Testis (tissue), 3 donors: ENCODE measurements around the gene HDX. TPM values are rescaled to one million over a fixed set of nuclear protein-coding genes. Genes with fewer than 3 reads are reported as not detected.

Experiments used
- DNase-seq: peaks from one replicate; pipeline ENCODE4 v3.0.0-alpha.2; 2019
- H3K27ac ChIP-seq, 2 donors: fragments of 200-600 bp; sonication (generic); one replicate each; pipeline ENCODE4 v1.5.1; 2019
- H3K27me3 ChIP-seq: fragments of 200-600 bp; sonication (generic); one replicate; pipeline ENCODE4 v1.5.1; 2019
- H3K36me3 ChIP-seq: fragments of 200-600 bp; sonication (generic); one replicate; pipeline ENCODE4 v1.5.1; 2017; ENCODE audit warnings: low read depth; ENCODE audit errors: missing control alignments
- H3K4me1 ChIP-seq: fragments of 200-600 bp; sonication (generic); one replicate; pipeline ENCODE4 v1.5.1; 2019
- H3K4me3 ChIP-seq, 2 donors: fragments of 200-600 bp; sonication (generic); one replicate each; pipeline ENCODE4 v1.5.1; 2017 to 2019
- H3K9me3 ChIP-seq: fragments of 200-600 bp; sonication (generic); one replicate; pipeline ENCODE4 v1.5.1; 2017
- POLR2A ChIP-seq: fragments of 450-650 bp; IDR thresholded peaks from one replicate; pipeline ENCODE4 v1.6.1; 2017; ENCODE audit warnings: antibody characterized with exemption, mild to moderate bottlenecking, moderate library complexity
- WGBS, 2 donors: methylation state at CpG; one replicate each; pipeline ENCODE4 v1.1.5; 2018; 5-methylcytosine and 5-hydroxymethylcytosine counted together
- intact Hi-C: fragments of 100-400 bp; cut with DNase I; formaldehyde crosslinking; loops from one replicate; pipeline ENCODE4 v1.15.1; 2023; ENCODE audit warnings: low total_unique reads
- polyA plus RNA-seq: library from polyadenylated mRNA; stranded (reverse); fragments of 350-450 nt; fragmentation: Illumina TruSeq; extraction: RNeasy Lipid Tissue Mini Kit (QIAGEN cat#74804); gene quantifications from one replicate; pipeline ENCODE4 v1.2.3, GENCODE V29; 2014; ENCODE audit warnings: low read depth, low replicate concordance; ENCODE audit not compliant: insufficient read depth
- total RNA-seq, 2 donors: library from RNA; depleted of rRNA; stranded (reverse); fragments of >200 nt; gene quantifications; one replicate each; pipeline ENCODE4 v1.2.3, GENCODE V29; 2016
- TF ChIP-seq, protein P1 (sequence below), 3 experiments: fragments of 450-650 bp in 2 of 3; fragments of 200-600 bp in 1 of 3; sonication (generic) in 1 of 3; IDR thresholded peaks; one replicate each; pipeline ENCODE4 v1.5.1; 2016 to 2019; ENCODE audit warnings: antibody characterized with exemption in 3 of 3, mild to moderate bottlenecking in 2 of 3, moderate library complexity in 1 of 3

Gene HDX
- total and polyA plus RNA-seq, 3 donors from 2014 or later, result 3.2 to 9.0 (median 4.9) TPM

GRCh38 chrX:84467898-84468297 lies 34.4 kb downstream of the HDX start:
- H3K4me1 ChIP-seq, result no peaks in the 10 kb centered on the region
- H3K9me3 ChIP-seq, result no peaks in the 10 kb centered on the region
- TF ChIP-seq, protein P1, sequence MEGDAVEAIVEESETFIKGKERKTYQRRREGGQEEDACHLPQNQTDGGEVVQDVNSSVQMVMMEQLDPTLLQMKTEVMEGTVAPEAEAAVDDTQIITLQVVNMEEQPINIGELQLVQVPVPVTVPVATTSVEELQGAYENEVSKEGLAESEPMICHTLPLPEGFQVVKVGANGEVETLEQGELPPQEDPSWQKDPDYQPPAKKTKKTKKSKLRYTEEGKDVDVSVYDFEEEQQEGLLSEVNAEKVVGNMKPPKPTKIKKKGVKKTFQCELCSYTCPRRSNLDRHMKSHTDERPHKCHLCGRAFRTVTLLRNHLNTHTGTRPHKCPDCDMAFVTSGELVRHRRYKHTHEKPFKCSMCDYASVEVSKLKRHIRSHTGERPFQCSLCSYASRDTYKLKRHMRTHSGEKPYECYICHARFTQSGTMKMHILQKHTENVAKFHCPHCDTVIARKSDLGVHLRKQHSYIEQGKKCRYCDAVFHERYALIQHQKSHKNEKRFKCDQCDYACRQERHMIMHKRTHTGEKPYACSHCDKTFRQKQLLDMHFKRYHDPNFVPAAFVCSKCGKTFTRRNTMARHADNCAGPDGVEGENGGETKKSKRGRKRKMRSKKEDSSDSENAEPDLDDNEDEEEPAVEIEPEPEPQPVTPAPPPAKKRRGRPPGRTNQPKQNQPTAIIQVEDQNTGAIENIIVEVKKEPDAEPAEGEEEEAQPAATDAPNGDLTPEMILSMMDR (IDR thresholded peaks at IDR 0.05), result no peak
- no peak for TF ChIP-seq POLR2A
- H3K27ac ChIP-seq, result no peak overlapping the region
- no peaks in the 10 kb centered on the region for H3K27me3 ChIP-seq
- 72 to 83% methylated on average over 1 of the region's 1 CpG for WGBS, 2 donors
- H3K36me3 ChIP-seq, result no peaks in the 10 kb centered on the region
- H3K4me3 ChIP-seq, result no peak overlapping the region
- no peak for DNase-seq
- intact Hi-C loops, result no loop called here

DNA sequence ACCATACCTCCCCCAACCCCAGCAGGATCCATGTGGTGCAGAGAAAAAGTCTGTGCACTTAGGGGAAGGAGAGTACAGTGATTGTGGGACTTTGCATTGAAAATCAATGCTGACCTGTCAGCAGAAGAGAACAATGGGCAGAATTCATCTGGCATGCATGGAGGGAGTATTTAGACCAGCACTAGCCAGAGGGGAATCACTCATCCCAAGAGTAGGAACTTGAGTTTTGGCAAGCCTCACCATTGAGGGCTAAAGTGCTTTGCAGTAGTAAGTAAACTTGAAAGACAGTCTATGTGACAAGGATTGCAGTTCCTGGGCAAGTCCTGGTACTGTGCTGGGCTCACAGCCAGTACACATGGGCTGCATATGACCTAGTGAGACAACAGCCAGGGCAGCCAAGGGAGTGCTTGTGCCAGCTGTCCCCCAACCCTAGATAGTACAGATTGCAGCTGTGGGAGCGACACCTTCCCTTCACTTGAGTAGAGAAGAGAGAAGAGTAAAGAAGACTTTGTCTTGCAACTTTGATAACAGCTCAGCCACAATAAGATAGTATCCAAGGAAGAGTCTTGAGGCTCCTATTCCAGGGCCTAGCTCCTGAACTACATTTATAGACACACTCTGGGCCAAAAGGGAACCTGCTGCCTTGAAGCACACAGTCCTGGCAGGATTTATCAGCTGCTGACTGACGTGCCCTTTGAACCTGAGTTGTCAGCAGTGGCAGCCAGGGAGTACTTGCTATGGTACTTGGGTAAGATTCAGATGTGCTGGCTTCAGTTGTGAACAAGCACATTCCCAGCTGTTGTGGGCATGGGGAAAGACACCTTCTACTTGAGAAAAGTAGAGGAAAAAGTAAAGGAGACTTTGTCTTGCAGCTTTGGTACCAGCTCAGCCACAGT lies 48.7 kb downstream of the HDX start:
- intact Hi-C loops, result no loop called here
- no peak overlapping the region for H3K27ac ChIP-seq

DNA sequence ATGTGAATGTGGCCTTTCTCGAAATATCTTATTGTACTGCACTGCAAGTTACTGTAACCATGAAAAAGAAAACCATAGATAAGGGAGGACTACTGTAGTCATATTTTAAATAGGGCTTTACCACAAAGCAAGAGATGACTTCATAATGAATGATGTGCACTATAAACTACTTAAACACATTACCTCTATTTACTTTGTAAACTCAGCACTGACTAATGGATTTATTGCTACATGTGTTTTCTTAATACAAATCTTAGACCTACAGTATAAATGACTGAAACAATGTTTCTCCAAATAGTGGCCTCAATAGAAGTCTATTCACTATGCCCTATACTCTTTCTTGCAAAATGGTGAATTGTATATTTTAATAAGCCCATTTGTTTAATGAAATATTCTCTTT lies 61.1 kb downstream of the HDX start:
- Histone ChIP-seq H3K9me3 (no peaks in the 10 kb centered on the region), H3K36me3 (no peaks in the 10 kb centered on the region), H3K27ac (no peak overlapping the region), H3K4me3 (no peak overlapping the region), H3K4me1 (no peaks in the 10 kb centered on the region), H3K27me3 (no peaks in the 10 kb centered on the region)
- no peak for DNase-seq
- no peak for TF ChIP-seq POLR2A
- TF ChIP-seq, protein P1 (IDR thresholded peaks at IDR 0.05), result no peak
- WGBS, 2 donors, result 67 to 81% methylated on average over 1 of the region's 1 CpG
- intact Hi-C loops, result no loop called here

More for the DNA sequence above, 48.7 kb downstream of the HDX start:
- no peaks in the 10 kb centered on the region for H3K27me3 ChIP-seq
- peak; percentile 15 for DNase-seq
- no peaks in the 10 kb centered on the region for H3K36me3 ChIP-seq
- WGBS, 2 donors, result 60 to 88% methylated on average over 1 of the region's 2 CpGs
- no peak overlapping the region for H3K4me3 ChIP-seq
- no peak for TF ChIP-seq POLR2A
- TF ChIP-seq, protein P1 (IDR thresholded peaks at IDR 0.05), result no peak
- H3K9me3 ChIP-seq, result no peaks in the 10 kb centered on the region
- H3K4me1 ChIP-seq, result no peaks in the 10 kb centered on the region

GRCh38 chrX:84415140-84415539 lies 87.1 kb downstream of the HDX start:
- DNase-seq, result no peak
- no peaks in the 10 kb centered on the region for H3K4me1 ChIP-seq
- TF ChIP-seq POLR2A, result no peak
- TF ChIP-seq, protein P1 (IDR thresholded peaks at IDR 0.05), result no peak
- H3K9me3 ChIP-seq, result no peaks in the 10 kb centered on the region
- no peak overlapping the region for H3K27ac ChIP-seq
- no peaks in the 10 kb centered on the region for H3K36me3 ChIP-seq
- intact Hi-C loops, result no loop called here
- H3K4me3 ChIP-seq, result no peak overlapping the region
- H3K27me3 ChIP-seq, result no peaks in the 10 kb centered on the region

- no peak overlapping the region for H3K27ac ChIP-seq
- no peak overlapping the region for H3K4me3 ChIP-seq
- TF ChIP-seq POLR2A, result no peak
- TF ChIP-seq, protein P1 (IDR thresholded peaks at IDR 0.05), result no peak
- 24 to 32% methylated on average over 1 of the region's 1 CpG for WGBS, 2 donors
- no peaks in the 10 kb centered on the region for H3K9me3 ChIP-seq
- DNase-seq, result no peak
- H3K36me3 ChIP-seq, result no peaks in the 10 kb centered on the region
- H3K4me1 ChIP-seq, result no peaks in the 10 kb centered on the region
- H3K27me3 ChIP-seq, result no peaks in the 10 kb centered on the region
- intact Hi-C loops, result no loop called here
Measured at GRCh38 chrX:84363663-84364062, 138.6 kb downstream of the HDX start.
